ENCODE measurements around the gene TAF8.
A peak's percentile ranks its signal among the peaks of the same experiment; 100 is the strongest.

Gene TAF8

DNA sequence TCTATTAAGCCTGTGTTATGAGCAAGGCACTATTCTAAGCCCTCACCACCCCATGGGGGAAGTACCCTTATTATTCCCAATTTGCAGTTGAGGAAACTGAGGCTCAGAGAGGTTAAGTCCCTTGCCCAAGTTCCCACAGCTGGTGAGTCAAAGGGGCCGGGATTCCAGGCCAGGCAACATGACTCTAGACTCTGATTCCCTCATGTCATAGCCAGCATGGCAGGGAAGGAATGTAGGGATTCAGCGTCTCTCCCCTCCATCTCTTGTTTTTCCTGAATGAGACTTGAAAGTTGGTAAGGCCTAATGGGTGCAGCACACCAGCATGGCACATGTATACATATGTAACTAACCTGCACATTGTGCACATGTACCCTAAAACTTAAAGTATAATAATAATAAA, 85.4 kb downstream of the TAF8 start:
- DNase-seq (ENCODE audit: low spot score in 2 of 2) (no peak), ATAC-seq (no peak)
- no peak overlapping the region for H3K4me3 Mint-ChIP-seq
- H3K36me3 Mint-ChIP-seq = no peaks in the 10 kb centered on the region
- H3K9me3 Mint-ChIP-seq = no peaks in the 10 kb centered on the region
- H3K27ac Mint-ChIP-seq = no peak overlapping the region
- H3K4me1 Mint-ChIP-seq = peaks cover 11% of the 10 kb centered on the region

DNA sequence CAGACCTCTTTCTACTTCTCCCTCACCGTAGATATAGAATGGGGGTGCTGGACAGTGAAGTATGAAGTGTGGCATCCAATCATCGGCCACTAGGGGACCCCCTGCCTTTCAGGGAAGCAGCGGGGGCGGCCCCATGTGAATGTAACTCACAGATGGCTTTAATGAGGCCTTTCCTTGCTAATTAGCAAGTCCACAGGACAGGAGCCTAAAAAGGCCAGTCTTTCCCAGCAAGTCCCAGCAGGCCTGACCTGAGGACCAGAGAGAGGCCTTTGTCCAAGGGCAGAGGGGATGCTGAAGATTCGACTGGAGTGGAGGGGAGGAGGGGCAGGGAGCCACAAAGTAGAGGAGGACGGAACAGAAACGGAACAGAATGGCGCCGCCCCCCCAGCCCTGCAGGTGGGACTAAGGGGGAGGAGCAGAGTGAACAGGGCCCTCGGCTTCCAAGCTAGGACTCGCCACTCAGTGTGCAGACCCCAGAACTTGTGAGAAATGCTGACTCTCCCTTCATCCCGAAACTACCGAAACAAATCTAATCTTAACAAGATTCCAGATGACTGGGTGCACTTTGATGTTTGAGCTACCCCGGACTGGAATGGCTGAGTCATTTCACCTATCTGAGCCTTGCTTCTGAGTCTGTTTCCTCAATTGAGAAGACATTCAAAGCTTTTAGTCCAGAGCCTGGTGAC, 86.3 kb downstream of the TAF8 start:
- peak; percentile 52 for ATAC-seq
- Mint-ChIP-seq H3K27ac (peak overlapping the region; percentile 78), H3K4me3 (no peak overlapping the region), H3K36me3 (no peaks in the 10 kb centered on the region), H3K4me1 (peaks cover 11% of the 10 kb centered on the region), H3K9me3 (no peaks in the 10 kb centered on the region)
- peak in 1 of 2 donors; percentile 64 for DNase-seq (ENCODE audit: low spot score in 2 of 2)

All from stimulated activated effector memory CD8-positive, alpha-beta T cell treated with anti-CD3 and anti-CD28 coated beads, Interleukin-12 subunit alpha, Interleukin-12 subunit beta, amount 100 ng/mL, for 72 hours (primary cell).